Epithelial cell of proximal tubule (primary cell): ENCODE data around the gene FMNL2. TPM values are rescaled to one million over a fixed set of nuclear protein-coding genes. Genes with fewer than 3 reads are reported as not detected.

Source experiments
- DNase-seq: peaks from one replicate; pipeline ENCODE4 v3.0.0-alpha.2; 2011; ENCODE audit warnings: low read depth
- H3K4me3 ChIP-seq: 2 replicates; pipeline ENCODE4 v1.5.1; 2011; ENCODE audit warnings: low read depth, mild to moderate bottlenecking, low read length
- CTCF ChIP-seq: conservative IDR thresholded peaks from 2 replicates; pipeline ENCODE4 v1.5.1; 2012; ENCODE audit warnings: low read depth, mild to moderate bottlenecking, low read length
- total RNA-seq: library from RNA; depleted of rRNA; stranded (reverse); fragments of >200 nt; gene quantifications from 2 replicates; pipeline ENCODE4 v1.2.3, GENCODE V29; 2015

The FMNL2 gene
- total RNA-seq, 1 donor from 2014 or later, result 29.7 TPM

GRCh38 chr2:152372438-152372984, 37.5 kb downstream of the FMNL2 start:
- no peak for DNase-seq
- TF ChIP-seq CTCF, result no peak
- H3K4me3 ChIP-seq, result no peak overlapping the region

GRCh38 chr2:152375174-152375573, 40.2 kb downstream of the FMNL2 start:
- H3K4me3 ChIP-seq, result no peak overlapping the region
- DNase-seq, result no peak
- TF ChIP-seq CTCF, result no peak

- no peak for TF ChIP-seq CTCF
- no peak overlapping the region for H3K4me3 ChIP-seq
- DNase-seq, result no peak
Measured at GRCh38 chr2:152376385-152376784, 41.4 kb downstream of the FMNL2 start.

GRCh38 chr2:152376968-152377367, 42.0 kb downstream of the FMNL2 start:
- DNase-seq, result no peak
- H3K4me3 ChIP-seq, result no peak overlapping the region
- no peak for TF ChIP-seq CTCF

GRCh38 chr2:152379089-152379488, 44.1 kb downstream of the FMNL2 start:
- no peak for DNase-seq
- H3K4me3 ChIP-seq, result no peak overlapping the region
- TF ChIP-seq CTCF, result no peak

- DNase-seq, result no peak
- H3K4me3 ChIP-seq, result no peak overlapping the region
- no peak for TF ChIP-seq CTCF
Measured at GRCh38 chr2:152380261-152381055, 45.5 kb downstream of the FMNL2 start.

GRCh38 chr2:152383702-152384101, 48.7 kb downstream of the FMNL2 start:
- DNase-seq, result no peak
- no peak overlapping the region for H3K4me3 ChIP-seq
- TF ChIP-seq CTCF, result no peak
